SIG-M5 treated with dmso at 0.1 percent for 504 hours (cell line): Measurements from ENCODE around the gene ZNRF2.

Experiments
- DNase-seq: peaks from one replicate; lab custom pipeline; 2025; ENCODE audit not compliant: unreplicated experiment; lab: John Stamatoyannopoulos, UW

ZNRF2 gene

GRCh38 chr7:30405179-30405578 is 120.8 kb downstream of the ZNRF2 start:
- DNase-seq = no peak

GRCh38 chr7:30406664-30407425 is 122.4 kb downstream of the ZNRF2 start:
- no peak for DNase-seq

GRCh38 chr7:30411173-30411572 is 126.8 kb downstream of the ZNRF2 start:
- peak; percentile 92 for DNase-seq

- DNase-seq = no peak
These were observed 127.5 kb downstream of the ZNRF2 start for GRCh38 chr7:30411897-30412296.

- DNase-seq = peak; percentile 56
These were observed 128.5 kb downstream of the ZNRF2 start for GRCh38 chr7:30412782-30413504.

- no peak for DNase-seq
These were observed 129.5 kb downstream of the ZNRF2 start for GRCh38 chr7:30413864-30414263.
